IPS-18c (cell line): ENCODE data around the gene LLPH.
A peak's percentile ranks its signal among the peaks of the same experiment; 100 is the strongest.

ENCODE experiments used
- H3K4me3 ChIP-seq: 2 replicates; pipeline ENCODE4 v1.7.0; 2013; ENCODE audit warnings: low read depth, mild to moderate bottlenecking, low read length, moderate library complexity; ENCODE audit not compliant: insufficient read depth
- H3K9me3 ChIP-seq: one replicate; pipeline ENCODE4 v1.6.1; 2013; ENCODE audit warnings: mild to moderate bottlenecking, low read length, moderate library complexity; ENCODE audit not compliant: control insufficient read depth, insufficient read depth

LLPH gene

DNA sequence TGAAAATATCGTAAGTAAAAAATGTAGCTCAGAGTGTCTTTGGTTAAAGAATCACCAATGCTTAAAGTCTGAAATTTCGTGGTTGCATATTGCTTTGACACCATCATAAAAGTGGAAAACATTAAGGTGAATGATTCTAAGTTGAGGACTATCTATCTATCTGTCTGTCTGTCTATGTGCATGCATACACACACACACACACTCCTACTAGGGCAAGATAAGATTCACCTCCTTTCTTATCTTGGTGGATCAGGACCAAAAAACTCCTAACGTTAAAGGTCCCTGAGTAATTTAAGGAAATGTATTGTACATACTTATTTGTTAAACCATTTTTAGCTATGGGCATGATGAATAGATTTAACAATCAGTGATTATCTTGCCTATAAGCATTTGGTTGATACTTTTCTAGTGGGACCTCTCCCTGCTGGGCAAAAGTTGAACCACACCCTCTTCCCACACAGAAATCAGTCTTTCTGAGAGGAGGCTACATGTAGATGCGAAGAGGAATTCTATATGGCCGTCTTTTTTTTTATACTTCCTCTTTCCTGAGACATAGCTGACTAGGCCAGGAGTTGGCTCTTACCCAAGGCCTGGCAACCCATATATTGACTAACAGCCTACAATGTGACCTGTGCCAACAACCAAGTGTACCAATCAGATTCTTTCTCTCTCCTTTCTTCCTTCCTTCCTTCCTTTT lies 19.3 kb upstream of the LLPH start:
- H3K4me3 ChIP-seq = no peak overlapping the region
- H3K9me3 ChIP-seq = no peaks in the 10 kb centered on the region

DNA sequence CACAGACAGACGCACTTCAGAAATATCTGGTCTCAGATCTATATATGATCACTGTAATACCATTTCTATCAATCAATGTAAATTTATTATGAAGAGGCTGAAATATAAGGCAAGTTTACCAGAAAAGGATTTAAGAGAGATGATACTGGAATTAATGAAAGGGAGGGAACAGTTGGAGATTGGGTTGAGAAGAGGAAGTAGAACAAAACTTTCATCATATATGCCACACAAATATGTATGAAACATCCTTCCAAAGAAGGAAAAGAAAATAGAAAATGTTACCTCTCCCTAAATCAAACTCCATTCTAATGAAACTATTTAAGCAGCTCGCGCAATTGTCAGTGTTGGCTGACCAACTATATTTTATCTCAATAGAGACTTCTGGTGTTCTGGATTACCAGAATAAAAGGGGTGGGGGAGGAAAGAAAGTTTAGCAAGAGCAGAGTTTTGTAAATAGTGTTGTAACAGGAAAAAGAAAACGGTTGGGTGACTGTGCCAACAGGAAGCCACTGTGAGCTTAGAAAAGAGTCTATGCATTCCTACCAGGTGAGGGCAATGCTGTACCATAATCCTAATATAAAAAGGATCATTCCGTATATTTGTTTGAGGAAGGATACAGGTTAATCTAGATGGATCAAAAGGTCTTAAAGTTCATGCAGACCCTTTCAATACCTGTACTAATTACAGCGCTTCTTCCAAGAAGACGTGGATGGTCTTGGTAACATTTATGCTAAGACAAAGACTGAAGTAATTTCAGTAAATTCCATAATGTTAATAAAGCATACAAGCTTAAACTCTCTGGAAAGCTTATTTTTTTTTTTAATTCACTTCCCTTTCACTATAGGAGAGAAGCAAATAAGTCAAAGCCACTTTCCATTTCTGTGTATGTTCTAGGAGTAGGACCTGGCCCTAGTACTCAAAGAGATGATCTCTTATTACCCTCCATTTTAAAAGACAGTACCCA lies 14.5 kb upstream of the LLPH start:
- Histone ChIP-seq H3K9me3 (no peaks in the 10 kb centered on the region), H3K4me3 (no peak overlapping the region)

DNA sequence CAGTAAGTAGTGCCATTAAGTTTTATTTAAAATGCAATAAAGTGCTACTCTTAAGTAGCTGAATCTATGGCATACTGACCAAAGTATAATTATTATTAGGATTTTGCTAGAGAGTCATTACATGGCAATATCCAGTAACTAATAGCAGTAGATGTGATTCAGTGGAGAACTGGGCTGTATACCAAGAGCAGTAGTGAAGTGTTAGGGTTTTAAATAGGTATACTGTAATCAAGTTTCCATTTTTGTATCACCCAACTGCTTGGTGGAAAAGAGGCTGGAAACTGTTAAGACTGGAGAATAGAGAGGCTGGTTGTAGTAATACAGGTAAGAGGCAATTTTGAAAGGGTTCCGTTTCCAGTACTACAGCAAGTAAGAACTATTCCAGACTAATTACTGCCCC lies 13.3 kb upstream of the LLPH start:
- no peaks in the 10 kb centered on the region for H3K9me3 ChIP-seq
- H3K4me3 ChIP-seq = no peak overlapping the region

DNA sequence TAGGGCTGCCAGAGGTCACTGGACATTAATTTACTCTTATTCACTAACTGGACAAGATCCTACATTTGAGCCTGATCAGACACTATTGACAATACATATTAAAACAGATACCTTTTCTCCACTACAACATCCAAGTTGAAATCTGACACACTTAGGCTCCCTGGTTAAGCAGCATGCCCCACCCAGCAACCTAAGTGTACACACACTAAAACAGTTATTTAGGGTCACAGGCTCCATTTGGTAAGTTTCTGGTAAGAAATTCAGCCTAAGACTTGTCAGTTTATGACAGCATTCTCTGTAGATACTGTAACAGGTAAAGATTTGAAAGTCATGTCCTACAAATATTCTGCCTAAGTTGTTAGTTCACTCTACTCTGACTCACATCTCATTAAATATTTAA lies 12.3 kb upstream of the LLPH start:
- Histone ChIP-seq H3K9me3 (no peaks in the 10 kb centered on the region), H3K4me3 (no peak overlapping the region)

DNA sequence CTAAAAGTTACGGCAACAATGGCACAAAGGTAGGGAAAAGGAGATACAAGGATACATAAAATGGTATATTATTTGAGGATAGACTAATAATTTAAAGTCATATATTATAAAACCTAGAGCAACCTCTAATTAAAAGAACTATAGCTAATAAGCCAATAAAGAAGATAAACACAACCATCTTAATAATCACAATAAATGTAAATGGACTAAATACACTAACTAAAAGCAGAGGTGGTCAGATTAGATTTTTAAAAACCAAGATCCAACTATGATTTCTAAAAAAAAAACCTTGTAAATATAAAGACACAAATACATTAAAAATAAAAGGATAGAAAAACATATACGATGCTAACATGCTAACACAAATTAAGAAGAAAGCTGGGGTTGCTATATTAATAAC lies 10.7 kb upstream of the LLPH start:
- Histone ChIP-seq H3K9me3 (no peaks in the 10 kb centered on the region), H3K4me3 (no peak overlapping the region)

DNA sequence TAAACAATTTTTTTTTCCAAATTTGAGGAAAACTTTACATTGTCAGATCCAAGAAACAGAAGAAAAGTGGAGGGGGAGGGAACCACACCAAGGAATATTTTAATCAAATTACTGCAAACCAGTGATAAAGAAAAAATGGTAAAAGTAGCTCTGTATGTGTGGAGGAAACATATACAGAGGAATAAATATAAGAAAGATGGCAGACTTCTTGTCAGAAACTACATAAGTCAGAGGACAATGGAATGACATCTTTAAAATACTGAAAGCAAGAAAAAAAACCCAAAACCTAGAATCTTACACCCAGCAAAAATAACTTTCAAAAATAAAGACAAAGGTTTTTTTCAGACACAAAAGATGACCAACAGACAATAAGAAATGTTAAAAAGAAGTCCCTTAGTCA lies 10.2 kb upstream of the LLPH start:
- Histone ChIP-seq H3K4me3 (no peak overlapping the region), H3K9me3 (no peaks in the 10 kb centered on the region)

DNA sequence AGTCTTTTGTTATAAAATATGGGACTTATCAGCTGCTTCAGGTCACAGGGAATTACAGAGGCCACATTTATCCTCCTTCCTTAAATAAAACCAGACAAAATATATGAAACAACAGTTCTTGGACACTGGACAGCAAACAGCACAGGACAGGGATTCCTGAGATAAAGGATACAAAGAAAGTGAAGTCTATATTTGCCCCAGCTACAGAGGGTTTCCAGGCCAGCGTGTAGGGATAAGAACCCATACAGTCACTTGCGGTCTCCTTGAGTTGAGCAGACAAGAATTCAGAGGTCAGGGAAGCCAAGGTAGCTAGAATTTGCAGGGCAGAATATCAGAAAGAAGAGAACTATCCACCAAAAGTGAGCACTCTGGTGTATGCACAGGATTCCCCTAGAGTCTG lies 8.8 kb upstream of the LLPH start:
- Histone ChIP-seq H3K4me3 (no peak overlapping the region), H3K9me3 (no peaks in the 10 kb centered on the region)

DNA sequence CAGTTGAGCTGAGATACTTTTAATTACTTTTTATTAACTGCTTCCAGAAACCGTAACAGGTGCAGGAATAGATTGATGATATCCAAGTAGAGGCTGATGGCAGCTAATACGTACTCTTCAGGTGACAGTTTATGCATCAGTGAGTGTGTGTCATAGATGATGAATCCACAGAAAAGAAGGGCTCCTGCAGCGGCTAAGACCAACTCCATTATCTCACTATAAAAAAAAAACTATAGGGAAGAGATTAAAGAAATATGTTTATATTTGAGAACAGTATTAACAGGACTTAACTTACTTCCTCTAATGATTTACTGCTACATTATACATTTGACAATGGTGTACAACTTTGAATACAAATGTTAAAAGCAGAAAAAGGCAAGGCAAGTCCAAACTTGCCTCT lies 7.4 kb upstream of the LLPH start:
- H3K4me3 ChIP-seq = no peak overlapping the region
- H3K9me3 ChIP-seq = no peaks in the 10 kb centered on the region

DNA sequence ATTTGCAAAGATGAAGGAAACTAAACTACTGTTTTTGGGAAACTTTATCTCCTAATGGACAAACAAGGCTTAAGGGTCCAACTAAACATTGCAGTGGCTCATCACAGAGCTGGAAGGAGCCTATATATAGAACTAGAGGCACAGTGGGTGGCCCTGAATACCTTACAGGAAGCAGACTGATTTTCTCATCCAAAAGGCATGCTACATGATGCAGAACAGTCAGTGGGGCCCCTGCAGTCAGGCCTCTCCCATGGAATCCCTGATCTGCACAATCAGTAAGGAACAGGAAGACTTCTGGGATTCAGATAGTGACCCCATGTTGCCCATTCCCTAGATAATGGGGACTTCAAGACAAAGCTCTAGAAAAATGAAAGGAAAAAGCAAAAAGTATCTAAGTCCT lies 1.9 kb upstream of the LLPH start:
- H3K9me3 ChIP-seq = no peaks in the 10 kb centered on the region
- H3K4me3 ChIP-seq = no peak overlapping the region

DNA sequence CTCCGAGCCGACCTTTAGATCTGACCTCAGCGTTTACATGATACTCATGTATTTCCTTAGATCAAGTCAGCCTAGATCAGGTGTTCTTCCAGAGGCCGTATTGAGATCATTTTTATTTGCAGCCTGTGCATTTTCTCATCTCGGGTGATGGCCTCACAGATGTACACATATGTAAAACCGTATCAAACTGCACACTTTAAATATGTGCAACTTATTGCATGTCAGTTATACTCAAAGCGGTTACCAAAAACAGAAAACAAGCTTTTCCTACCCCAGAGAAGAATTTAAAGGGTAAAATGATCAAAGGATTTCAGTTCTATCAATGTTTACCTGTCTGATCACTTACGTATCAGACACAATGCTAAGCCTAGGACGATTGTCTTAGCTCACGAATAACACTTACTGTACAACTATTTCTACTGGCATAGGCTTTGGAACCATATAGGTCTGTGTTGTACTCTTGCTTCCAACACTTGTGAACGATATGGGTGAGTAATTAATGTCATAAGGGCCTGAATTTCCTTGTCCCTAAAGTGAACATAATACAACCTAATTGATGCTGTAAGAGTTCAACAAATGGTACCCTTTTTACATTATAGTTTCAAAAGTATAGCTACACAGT lies 628 bp upstream of the LLPH start:
- peak overlapping the region; percentile 78 for H3K4me3 ChIP-seq
- H3K9me3 ChIP-seq = no peaks in the 10 kb centered on the region

DNA sequence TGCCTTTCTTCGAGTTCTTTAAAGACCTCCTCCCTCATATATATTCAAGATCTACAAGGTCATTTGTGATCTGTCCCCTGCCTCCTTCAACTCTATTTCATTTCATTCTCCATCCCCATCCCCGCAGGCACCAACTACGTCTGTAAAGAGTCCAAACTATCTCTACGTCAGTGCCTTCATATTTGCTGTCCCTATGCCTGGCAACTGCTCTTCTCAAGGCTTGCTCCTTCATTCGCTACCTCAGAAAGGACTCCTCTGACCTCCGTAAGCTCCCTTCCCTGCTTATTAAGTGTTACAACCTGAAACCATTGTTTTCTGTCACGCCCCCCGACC lies 650 bp downstream of the LLPH start:
- Histone ChIP-seq H3K9me3 (no peaks in the 10 kb centered on the region), H3K4me3 (peak overlapping the region; percentile 78)

DNA sequence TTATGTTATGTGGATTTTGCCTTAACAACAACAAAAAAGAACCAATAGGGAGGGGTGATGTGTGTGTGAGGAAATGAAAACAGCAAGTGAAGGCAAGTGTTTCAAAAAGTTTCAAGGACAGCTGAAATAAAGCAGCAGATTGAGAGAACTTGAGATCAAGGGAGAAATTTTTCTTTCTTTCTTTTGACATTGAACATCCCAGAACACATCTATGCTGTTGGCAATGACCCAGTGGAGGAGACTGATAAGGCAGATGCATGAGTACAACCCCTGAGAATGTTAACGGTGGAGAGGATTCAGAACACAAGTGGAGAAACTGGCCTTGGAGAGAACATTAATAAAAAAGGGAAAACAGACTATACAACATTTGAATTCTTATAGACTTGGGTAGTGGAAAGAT lies 2.9 kb downstream of the LLPH start:
- Histone ChIP-seq H3K4me3 (no peak overlapping the region), H3K9me3 (no peaks in the 10 kb centered on the region)

DNA sequence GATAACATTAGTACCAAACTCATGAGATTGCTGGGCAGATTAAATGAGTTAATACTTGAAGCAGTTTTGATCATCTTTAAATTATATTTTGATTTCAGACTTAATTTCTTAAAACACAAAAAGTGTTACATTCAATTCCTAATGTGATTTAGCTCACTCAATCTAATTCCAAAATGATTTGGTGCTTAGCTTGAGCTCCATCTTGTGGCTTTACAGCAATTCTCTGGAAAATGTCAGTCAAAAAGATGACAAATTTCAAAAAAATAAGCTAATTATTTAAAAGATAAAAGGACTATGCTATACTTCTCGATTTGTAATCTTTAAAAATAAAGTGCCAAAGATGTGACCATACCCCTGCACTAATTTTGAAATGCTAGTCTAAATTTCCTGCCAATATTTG lies 10.1 kb downstream of the LLPH start:
- no peaks in the 10 kb centered on the region for H3K9me3 ChIP-seq
- no peak overlapping the region for H3K4me3 ChIP-seq

DNA sequence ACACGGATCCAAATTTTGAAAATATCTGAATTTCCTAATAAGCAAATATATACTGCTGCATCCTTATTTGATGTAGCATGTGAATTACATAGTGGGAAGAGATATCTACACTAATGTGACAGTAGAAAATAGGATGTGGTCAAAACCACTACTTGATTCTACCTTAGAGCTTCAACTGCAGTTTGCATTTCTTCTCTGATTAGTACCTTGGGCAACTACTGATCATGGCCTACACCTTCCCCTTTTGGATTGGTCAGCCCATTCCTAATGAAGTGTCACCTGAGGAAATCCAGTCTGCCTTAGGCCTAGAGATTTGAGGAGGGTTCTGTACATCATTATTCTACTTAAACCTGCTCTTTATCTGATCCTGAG lies 10.7 kb downstream of the LLPH start:
- H3K4me3 ChIP-seq = no peak overlapping the region
- H3K9me3 ChIP-seq = no peaks in the 10 kb centered on the region

DNA sequence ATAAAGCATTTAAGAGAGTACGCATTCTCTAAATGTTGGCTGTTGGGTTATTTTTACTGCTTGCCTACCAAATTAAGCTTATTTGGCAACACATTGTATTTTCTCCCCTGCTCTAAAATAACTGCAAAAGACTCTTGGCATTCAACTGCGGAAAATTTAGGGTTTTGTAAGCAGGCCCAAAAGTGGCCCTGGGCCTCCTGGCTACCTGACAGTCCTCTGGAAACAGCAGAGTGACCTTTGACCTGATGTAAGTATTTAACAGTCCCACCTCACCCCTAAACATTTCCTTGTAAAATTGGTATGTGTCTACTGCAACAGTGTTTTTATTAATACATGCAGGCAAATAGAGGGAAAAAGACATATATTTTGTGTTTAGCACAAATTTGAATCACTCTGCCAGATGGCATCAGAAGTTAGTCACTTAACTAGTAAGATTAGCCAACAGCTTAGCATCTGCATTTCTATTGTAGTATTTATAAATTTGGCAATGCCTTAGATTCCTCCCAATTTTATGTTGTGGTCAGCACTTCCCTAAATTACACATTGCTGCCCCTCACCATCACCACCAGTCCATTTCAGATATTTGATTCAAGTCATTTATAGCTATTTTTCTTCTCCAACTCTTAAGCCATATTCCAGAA lies 11.2 kb downstream of the LLPH start:
- Histone ChIP-seq H3K9me3 (no peaks in the 10 kb centered on the region), H3K4me3 (no peak overlapping the region)

DNA sequence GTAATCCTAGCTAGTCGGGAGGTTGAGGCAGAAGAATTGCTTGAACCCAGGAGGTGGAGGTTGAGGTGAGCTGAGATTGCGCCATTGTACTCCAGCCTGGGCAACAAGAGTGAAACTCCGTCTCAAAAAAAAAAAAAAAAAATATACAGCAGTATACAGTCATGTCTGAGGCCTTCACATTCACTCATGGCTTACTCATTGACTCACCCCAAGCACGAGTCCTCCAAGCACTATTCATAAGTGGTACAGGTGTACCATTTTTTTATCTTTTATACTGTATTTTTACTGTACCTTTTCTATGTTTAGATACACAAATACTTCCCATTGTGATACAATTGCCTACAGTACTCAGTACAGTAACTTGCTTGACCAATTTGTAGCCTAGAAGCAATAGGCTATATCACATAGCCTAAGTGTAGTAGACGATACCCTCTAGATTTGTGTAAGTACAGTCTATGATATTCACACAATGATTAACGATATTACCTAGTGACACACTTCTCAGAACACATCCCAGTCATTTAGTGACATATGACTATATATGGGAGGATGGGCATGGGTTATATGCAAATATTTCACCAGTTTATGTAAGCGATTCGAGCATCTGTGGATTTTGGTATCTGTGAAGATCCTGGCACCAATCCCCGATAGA lies 12.2 kb downstream of the LLPH start:
- no peak overlapping the region for H3K4me3 ChIP-seq

DNA sequence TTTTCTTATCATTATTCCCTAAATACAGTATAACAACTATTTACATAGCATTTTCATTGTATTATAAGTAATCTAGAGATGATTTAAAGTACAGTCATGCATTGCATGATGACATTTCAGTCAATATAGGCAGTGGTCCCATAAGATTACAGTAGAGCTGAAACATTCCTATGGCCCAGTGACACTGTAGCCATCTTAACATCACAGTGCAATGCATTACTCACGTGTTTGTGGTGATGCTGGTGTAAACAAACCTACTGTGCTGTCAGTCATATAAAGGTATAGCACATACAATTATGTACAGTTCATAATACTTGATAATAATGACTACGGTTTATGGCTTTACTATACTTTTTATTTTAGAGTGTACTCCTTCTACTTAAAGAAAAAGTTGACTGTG lies 13.3 kb downstream of the LLPH start:
- H3K4me3 ChIP-seq = no peak overlapping the region
- H3K9me3 ChIP-seq = no peaks in the 10 kb centered on the region

More for the DNA sequence above, 12.2 kb downstream of the LLPH start:
- no peaks in the 10 kb centered on the region for H3K9me3 ChIP-seq
